ENCODE results near the gene CD9. TPM values are rescaled to one million over a fixed set of nuclear protein-coding genes. Genes with fewer than 3 reads are reported as not detected.

CD9 gene
- total and polyA plus RNA-seq, 8 donors = 25.1 to 108 (median 33.8) TPM

- TF ChIP-seq CTCF (IDR thresholded peaks at IDR 0.05) = no peak
- Histone ChIP-seq H3K27ac (no peak overlapping the region), H3K4me3 (peak overlapping the region in 1 of 4 donors; percentile 96), H3K9me3 (no peaks in the 10 kb centered on the region), H3K36me3 (no peaks in the 10 kb centered on the region), H3K4me1 (peaks cover 0 to 21% (median 4%) of the 10 kb centered on the region in 3 donors), H3K27me3 (no peaks in the 10 kb centered on the region)
- no peak for ATAC-seq
- FAIRE-seq = no peak
- intact Hi-C loops (cut with DNase I) = no loop called here
- no peak for DNase-seq
- WGBS, 2 donors = 74 to 79% methylated on average over 6 of the region's 6 CpGs
Observed at GRCh38 chr12:6202304-6202703, 2.1 kb downstream of the CD9 start.

GRCh38 chr12:6202846-6203245 lies 2.6 kb downstream of the CD9 start:
- peaks cover 0 to 21% (median 4%) of the 10 kb centered on the region in 3 donors for H3K4me1 ChIP-seq
- intact Hi-C loops (cut with DNase I) = no loop called here
- H3K4me3 ChIP-seq = peak overlapping the region in 1 of 4 donors; percentile 96
- DNase-seq = no peak
- no peaks in the 10 kb centered on the region for H3K27me3 ChIP-seq
- no peaks in the 10 kb centered on the region for H3K36me3 ChIP-seq
- no peak overlapping the region for H3K27ac ChIP-seq
- TF ChIP-seq CTCF (IDR thresholded peaks at IDR 0.05) = no peak
- no peaks in the 10 kb centered on the region for H3K9me3 ChIP-seq
- no peak for FAIRE-seq
- 88 to 91% methylated on average over 3 of the region's 3 CpGs for WGBS, 2 donors
- ATAC-seq = no peak

GRCh38 chr12:6203601-6204000 lies 3.4 kb downstream of the CD9 start:
- DNase-seq (no peak), ATAC-seq (no peak), FAIRE-seq (no peak)
- intact Hi-C loops (cut with DNase I) = no loop called here
- Histone ChIP-seq H3K27ac (no peak overlapping the region), H3K9me3 (no peaks in the 10 kb centered on the region), H3K27me3 (no peaks in the 10 kb centered on the region), H3K4me1 (peaks cover 0 to 21% (median 4%) of the 10 kb centered on the region in 3 donors), H3K36me3 (no peaks in the 10 kb centered on the region), H3K4me3 (no peak overlapping the region)
- no peak for TF ChIP-seq CTCF (IDR thresholded peaks at IDR 0.05)
- 91 to 98% methylated on average over 3 of the region's 3 CpGs for WGBS, 2 donors

- Histone ChIP-seq H3K4me1 (peaks cover 0 to 17% (median 1%) of the 10 kb centered on the region in 3 donors), H3K9me3 (no peaks in the 10 kb centered on the region), H3K4me3 (no peak overlapping the region), H3K36me3 (no peaks in the 10 kb centered on the region), H3K27me3 (no peaks in the 10 kb centered on the region), H3K27ac (peak overlapping the region in 1 of 4 donors; percentile 8)
- 92 to 95% methylated on average over 5 of the region's 5 CpGs for WGBS, 2 donors
- no peak for DNase-seq
- TF ChIP-seq CTCF (IDR thresholded peaks at IDR 0.05) = no peak
- FAIRE-seq = no peak
- intact Hi-C loops (cut with DNase I) = no loop called here
- no peak for ATAC-seq
Observed at GRCh38 chr12:6204533-6205143, 4.4 kb downstream of the CD9 start.

- Histone ChIP-seq H3K9me3 (no peaks in the 10 kb centered on the region), H3K27me3 (no peaks in the 10 kb centered on the region), H3K36me3 (no peaks in the 10 kb centered on the region), H3K4me3 (no peak overlapping the region), H3K27ac (peak overlapping the region in 1 of 4 donors; percentile 8), H3K4me1 (peaks cover 0 to 17% (median 0%) of the 10 kb centered on the region in 3 donors)
- ATAC-seq (no peak), DNase-seq (no peak), FAIRE-seq (no peak)
- intact Hi-C loops (cut with DNase I) = no loop called here
- 54 to 63% methylated on average over 8 of the region's 8 CpGs for WGBS, 2 donors
- no peak for TF ChIP-seq CTCF (IDR thresholded peaks at IDR 0.05)
Observed at GRCh38 chr12:6205144-6205539, 4.9 kb downstream of the CD9 start.

Measured in pancreas (tissue), 10 donors.